CD4-positive, alpha-beta T cell treated with Interleukin-6 for 4 hours (primary cell): Measurements from ENCODE around the gene SCRT2.
"Not testable (repeated sequence)": the region's sequence is repeated elsewhere in the genome, so short reads cannot be mapped to it uniquely, and the experiment has no call there.

Experiments
- DNase-seq: peaks from one replicate; pipeline ENCODE4 v3.0.0-alpha.2; 2020; ENCODE audit warnings: mixed read lengths

Gene SCRT2

DNA sequence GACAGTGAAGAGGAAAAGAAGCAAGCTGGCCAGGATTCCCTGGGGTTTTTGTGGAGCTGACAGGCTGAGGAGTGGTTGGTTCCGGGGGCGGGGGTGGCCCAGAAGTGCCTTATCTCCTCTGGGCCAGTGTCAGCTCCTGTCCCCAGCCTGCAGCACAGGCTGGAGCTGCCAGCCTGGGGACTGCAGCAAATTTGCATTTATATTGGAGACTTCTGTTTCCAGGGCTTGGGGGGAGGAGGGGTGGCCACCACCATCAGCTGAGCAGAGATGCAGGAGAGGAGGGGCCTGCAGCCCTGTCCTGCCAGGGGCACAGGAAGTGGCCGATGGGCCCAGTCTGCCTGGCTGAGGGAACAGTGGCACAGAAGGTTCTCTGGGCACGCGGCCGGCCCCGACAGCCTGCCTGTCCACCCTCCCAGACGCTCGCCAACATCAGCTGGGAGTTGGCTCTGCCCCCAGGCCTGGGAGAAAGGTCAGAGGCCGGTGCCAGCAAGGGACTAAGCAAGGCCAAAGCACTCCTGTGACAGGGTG is 24.3 kb upstream of the SCRT2 start:
- DNase-seq: no peak

DNA sequence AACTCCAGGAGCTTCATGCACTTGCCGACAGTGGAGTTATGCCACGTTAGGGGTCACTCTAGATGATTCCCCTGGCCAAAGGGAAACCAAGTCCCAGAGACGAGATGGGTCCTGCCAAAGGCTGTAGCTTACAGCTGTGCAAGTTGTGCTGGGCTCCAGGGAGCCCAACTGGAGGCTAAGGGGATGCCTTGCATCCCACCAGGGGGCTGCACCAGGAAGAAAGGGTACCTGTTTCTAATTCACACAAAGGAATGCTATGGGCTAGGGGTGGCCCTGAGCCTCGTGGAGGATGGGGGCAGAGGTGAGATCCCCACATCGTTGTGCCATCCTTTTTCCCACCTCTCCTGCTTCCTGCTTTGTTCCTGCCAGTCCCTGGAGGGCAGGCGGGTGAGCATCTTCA is 23.7 kb upstream of the SCRT2 start:
- DNase-seq: no peak

DNA sequence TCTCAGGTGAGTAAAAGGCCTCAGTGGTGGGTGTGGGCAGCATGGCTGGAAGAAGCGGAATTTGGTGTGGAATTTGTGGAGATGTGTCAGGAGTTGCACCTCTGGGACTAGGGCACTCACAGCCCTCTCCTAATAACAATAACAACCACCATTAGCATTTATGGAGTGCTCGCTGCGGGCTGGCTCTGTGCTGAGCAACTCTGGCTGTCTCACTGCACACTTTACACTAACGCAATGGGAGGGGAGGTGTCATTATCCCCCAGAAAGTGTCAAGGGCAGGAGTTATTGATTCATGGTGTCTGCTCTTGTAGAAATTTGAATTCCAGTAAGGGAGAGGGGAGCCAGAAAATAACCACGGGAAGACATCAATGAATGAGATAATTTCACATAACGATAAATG is 22.7 kb upstream of the SCRT2 start:
- DNase-seq: no peak

DNA sequence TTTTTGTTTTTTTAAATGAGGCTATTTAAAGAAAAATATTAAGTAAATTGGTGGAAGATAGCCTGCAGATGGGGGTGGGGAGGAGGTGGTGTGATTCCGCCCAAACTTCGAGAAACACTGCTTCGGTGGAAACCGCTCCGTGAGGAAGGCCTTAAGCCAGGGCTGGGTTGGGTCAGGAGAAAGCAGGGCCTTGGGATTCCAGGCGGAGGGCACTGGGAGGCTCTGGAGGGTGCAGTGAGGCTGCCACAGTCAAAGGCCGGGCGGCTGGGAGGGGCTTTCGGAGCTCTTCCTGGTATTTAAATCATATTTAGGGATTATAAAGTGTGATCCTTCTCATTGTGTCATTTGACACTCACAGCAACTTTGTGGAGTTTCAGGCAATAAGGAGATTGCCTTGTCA is 22.2 kb upstream of the SCRT2 start:
- no peak for DNase-seq

DNA sequence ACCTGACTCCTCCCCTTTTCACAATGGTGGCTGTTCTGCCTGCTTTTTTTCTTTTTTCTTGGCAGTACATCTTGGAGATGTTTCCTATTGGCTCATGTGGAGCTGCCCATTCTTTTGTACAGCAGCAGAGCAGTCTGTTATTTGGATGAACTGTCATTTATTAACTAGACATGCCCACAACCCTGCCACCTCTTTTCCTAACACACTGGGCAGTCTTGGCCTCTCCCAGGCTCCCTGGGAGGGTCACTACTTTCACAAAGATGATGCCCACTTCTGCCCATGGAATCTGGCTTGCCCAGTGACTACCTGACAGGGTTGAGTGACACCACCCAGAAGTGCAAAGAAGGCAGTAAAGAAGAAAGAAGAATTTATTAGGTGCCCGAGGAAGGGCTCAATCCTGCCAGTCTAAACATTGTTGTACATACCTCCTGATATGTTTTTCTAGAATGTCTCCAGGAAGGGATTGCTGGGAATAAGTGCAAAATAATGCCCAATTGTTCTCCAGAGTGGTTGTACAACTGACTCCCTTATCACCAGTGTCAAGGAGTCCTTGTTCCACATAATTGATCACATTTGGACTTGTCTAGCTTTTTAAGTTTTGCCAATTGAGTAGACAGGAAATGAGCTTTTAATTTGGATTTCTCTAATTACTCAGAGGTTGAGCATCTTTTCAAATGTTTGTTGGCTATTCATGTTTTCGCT is 19.7 kb upstream of the SCRT2 start:
- DNase-seq: no peak

DNA sequence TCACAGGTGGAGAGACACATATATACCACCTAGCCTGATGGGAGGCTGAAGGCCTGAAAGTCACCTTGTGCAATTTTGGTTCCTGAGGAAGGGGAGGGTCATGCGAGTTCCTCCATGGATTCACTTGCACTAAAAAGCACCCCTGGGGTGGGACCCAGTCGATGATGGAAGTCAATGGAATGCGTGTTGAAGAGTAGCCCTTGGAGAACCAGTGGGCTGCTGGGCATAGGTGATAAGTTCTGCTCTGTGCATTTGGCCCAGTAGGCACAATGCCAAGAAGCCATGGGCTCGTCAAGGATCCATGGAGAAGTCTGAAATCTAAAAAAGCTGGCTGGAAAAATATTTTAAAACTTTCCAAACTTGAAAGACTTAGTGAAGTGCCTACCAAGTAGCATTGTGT is 18.9 kb upstream of the SCRT2 start:
- DNase-seq: no peak

GRCh38 chr20:693786-694185 is 18.2 kb upstream of the SCRT2 start:
- DNase-seq: not testable (repeated sequence)

GRCh38 chr20:692044-692443 is 16.4 kb upstream of the SCRT2 start:
- DNase-seq: no peak

GRCh38 chr20:689947-690346 is 14.3 kb upstream of the SCRT2 start:
- DNase-seq: no peak

DNA sequence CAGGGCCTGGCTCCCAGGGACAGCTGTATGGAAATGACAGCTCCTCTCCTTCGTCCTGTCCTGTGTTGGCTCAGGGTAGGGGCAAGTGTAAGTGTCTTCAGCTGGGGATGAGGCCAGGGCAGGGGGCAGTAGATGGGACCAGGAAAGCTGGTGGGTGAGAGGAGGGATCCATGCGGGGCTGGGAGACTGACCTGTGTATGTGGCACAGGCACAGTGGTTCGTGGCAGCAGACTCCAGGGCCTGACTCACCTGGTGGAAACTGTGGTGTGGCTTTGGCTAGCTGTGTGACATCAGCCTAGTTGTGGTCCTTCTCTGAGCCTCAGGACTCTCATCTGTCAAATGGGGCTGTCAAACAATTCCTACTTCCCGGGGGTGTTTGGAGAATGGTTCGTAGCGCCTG is 13.7 kb upstream of the SCRT2 start:
- DNase-seq: no peak

GRCh38 chr20:688809-689212 is 13.2 kb upstream of the SCRT2 start:
- no peak for DNase-seq

DNA sequence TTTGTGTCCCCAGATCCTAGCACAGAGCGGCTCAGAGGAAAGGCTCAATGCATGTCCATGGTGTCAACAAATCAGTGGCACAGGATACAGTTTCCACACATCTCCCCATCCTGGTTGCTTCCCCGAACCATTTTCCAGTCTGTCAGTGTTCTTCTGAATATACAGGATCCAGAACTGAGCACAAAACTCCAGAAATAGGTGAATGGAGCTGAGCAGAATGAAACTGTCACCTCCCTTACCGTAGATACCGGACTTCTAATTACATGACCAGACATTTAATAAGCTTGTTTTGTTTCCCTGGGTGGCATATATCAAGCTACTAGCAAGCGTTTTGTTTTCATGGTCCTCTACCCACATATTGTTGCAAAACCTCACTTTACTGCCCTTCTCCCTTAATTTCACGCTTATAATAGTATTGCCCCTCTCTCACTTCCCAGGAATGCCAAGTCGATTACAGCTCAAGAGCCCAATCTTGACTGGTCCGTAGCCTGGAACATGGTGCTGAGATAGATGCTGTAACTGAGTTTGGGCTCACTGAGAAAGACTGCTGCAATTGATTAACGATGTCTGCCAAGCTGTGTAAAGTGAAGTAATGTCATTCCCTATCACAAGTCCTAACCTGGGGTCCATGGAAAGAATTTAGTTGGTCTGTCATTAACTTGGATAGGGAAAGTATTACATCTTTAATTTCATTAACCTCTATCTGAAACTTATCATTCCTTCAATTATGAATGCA is 12.0 kb upstream of the SCRT2 start:
- no peak for DNase-seq

- DNase-seq: no peak
Observed at GRCh38 chr20:684676-685319, 9.2 kb upstream of the SCRT2 start.

DNA sequence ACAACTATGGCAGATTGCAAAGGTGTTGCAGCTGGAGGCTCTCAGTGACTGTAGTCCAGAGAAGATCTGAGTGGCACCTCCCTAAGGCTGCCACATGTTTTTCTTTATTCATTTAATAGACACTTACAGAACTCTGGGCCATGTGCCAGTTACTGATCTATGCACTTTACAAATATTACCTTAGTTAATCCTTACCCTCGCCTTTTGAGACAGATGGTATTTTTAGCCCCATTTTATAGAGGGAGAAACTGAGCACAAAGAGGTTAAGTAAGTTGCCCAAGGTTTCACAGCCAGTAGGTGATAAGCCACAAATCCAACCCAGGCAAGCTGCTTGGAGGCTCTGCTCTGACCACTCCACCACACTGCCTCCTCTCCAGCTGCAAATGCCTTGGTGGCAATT is 6.5 kb upstream of the SCRT2 start:
- DNase-seq: no peak

DNA sequence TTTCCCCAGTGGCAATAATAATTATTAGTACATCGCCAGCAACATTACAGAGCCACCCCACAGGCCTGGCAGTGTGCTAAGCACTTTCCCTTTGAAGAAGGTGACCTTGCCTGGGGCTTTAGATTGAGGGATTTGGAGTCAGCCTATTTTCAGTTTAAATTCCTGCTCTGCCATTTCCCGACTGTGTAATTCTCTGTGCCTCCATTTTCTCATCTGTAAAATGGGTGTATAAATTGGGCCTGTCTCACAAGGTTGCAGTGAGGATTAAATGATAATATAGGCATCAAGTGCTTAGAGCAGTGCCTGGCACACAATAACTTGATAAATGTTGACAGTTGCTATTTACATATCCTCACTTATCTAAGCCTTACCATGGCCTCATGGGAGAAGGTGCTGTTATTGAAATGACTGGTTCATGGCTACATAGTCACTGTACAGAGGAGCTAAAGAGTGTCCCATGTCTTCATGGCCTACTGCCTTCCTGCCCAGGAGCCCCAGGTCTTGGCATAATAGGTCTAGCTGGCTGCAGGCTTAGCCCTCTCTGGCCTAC is 5.1 kb upstream of the SCRT2 start:
- DNase-seq: no peak

- no peak for DNase-seq
Observed at GRCh38 chr20:677957-678356, 2.4 kb upstream of the SCRT2 start.

DNA sequence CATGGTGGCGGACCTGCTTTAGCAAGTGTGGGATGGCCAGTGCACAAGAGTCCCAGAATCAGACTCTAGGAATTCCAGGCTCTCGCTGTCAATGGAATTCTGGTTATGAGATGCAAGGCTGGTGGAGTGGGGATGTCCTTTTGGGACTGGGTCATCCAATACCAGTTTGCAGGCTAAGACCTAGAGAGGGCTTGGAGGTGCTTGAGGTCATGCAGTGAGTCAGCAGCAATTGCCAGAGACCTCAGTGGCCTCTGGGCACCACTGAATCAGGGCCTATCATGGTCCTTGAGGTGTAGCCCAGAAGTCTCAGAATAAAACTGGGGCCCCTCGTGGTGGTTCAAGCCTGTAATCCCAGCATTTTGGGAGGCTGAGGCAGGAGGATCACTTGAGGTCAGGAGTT is 1.4 kb upstream of the SCRT2 start:
- DNase-seq: no peak

DNA sequence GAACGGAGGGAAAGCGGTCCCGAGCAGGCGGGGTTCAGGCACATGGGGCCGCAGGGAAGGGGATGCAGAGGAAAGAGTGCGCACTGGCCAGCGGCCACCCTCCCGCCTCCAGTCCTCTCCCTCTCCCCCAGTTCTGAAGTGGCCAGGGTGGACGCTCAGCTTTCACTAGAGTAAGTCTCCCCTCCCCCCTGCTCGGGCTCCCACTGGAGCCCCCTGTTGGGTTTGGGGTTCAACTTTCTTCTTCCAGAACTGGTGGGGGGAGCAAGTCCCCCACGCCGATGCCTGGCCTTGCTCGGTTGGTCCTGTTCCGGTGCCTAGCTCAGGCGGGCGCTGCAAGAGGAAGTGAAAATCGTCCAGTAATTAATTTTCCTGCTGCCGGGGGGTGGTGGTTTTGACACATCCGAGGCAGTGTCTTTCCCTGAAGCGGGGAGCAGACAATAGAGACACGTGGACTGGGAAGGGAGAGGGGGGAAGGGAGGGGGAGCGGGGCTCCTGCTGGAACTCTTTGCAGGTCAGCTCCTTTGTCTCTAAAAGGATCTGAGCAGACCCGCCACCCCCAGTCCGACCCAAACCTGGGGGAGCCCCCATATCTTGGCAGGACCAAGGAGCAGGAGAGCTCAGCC is 824 bp upstream of the SCRT2 start:
- DNase-seq: no peak

DNA sequence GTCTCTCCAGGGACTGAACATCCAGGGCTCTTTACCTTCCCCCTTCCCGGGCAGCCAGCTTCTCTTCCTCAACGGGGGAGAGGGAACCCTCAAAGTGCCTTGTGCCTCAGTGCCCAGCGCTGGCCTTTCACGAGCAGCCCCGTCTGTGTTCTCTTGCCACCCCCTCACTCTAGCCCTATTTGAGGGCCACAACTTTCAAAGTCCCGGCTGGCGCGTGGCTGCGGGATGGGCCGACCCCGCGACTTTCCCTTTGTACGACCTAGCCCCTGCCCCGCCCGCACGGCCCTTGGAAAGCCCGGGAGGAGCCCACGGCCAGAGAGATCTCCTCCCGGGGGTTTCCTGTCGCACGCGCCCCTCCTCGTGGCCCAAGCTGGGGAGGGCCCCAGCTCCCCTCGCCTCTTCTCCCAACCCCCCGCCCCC is 559 bp downstream of the SCRT2 start:
- DNase-seq: no peak

- DNase-seq: no peak
Observed at GRCh38 chr20:673603-674001, 2.0 kb downstream of the SCRT2 start.

DNA sequence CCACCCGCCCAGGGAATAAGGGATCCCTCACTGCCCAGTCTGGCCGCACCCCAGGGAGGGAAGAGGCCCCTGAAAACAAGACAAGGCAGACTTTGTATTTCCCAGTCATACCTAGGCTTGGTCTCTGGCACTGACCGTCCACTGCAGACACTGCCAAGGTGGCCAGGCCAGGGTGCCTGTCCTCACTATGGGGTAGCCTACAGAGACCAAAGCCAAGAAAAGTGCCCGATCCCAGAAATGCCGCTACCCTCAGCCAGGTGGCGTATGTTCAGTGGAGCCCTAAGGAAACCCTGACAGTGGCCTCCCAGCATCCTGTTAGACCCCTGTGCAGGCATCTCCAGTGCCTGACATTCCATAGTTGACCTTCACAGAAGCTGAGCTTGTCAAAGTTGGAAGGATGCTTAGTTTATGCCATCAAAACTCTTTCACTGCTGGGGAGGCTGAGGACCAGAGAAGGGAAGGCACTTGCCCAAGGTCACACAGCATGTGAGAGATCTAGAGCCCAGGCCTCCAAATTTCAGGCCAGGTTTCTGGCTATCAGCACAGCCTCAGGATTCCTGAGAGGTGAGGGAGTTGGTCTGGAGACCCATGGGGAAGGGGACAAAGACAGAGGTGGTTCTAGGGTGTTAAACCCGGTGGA is 2.5 kb downstream of the SCRT2 start:
- no peak for DNase-seq

DNA sequence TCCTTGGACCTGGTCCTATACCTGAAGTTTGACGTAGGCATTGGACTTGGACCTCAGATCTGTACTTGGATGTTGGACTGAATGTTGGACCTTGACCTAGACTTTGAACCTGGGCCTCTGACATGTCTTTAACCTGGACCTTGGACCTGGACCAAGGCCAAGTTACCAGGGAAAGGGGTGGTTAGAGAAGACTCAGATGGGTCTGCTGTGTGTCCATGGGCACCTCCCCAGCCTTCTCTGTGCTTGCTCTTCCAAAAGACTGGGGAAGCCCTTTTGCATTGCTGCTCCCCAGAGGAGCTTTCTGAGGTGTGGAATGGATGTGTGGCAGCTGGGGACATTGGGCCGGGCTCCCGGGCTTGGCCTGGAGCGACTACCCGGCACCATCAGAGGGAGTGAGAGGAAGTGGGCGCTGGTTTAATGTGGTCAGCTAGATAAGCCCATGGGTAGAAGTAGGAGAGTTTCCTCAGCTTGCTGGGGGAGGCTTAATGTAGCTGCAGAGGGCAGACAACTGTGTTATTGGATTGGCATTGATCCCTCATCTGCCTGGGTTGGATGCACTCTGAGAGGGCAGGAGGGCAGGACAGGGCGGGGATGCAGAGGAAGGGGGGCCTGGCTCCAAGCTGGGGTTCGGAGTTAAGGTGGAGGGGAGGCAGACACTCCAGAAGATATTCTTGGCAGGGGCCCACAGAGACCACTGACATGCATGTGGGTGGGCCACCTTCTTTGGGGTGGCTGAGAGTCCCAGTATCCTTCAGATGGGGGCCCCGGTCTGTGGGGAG is 4.2 kb downstream of the SCRT2 start:
- no peak for DNase-seq
